Superior temporal gyrus (tissue), 1 donor: ENCODE measurements around the gene ORC5.
A peak's percentile ranks its signal among the peaks of the same experiment; 100 is the strongest.
"Not testable (repeated sequence)": the region's sequence is repeated elsewhere in the genome, so short reads cannot be mapped to it uniquely, and the experiment has no call there.

Experiments used
- DNase-seq: peaks from one replicate; pipeline ENCODE4 v3.0.0-alpha.2; 2016; ENCODE audit errors: extremely low spot score

Gene ORC5

DNA sequence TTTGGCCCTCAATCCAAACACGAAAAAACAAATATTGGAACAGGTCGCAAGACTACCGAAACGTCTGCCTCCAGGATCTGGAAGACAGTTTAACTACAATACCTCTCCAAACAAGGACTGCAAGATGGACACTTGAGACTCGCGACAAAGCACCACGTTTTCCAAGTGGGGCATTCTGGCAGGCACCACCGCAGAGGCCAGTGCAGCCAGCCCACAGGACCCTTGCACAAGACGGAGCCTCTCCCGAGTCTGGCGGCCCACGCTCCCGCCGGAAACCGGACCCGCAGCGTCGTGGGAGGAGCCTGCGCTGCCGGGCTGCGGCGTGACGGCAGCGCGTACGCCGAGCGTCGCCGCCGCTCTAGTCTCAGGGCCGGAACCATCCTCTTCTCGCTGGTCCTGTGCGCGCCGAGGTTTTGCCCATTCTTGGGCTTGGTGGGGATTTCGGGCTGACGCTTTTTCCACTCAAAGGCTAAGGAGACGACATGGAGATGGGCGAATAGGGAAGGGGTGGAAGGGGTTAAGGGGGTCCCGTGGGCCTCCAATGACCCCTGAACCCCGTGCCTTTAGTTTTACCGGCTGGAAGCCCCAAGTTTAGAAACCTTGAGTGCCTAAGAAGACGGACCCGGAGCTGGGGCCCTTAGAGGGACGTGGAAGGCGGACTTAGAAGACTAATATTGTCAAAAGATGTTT lies at the start of gene ORC5:
TSS of gene ORC5 (minus strand) at position 283 of the 690 bp plus-strand sequence. CDS start at position 174, 109 bp downstream.
- DNase-seq = peak; percentile 80

GRCh38 chr7:104255616-104256015 lies 47.8 kb upstream of the ORC5 start:
- no peak for DNase-seq

- no peak for DNase-seq
Measured at GRCh38 chr7:104255194-104255593, 47.4 kb upstream of the ORC5 start.

DNA sequence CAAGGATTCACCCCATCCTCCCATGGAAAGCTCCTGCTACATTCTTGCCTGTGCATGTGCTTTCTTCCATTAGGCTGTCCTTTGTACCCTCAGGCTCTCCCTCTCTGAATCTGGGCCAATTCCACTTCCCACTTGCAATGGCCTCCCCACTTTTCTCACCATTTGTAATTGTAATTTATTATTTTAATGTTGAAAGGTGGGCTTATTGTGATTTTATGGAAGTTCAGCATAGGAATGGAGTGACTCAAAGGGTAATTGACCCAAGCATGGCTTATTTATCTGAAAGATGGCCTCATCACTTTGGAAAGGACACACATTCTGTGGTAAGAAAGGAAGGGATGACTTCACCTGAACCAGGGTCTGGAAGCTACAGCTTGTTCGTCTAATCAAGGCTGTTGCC lies 46.9 kb upstream of the ORC5 start:
- DNase-seq = no peak

DNA sequence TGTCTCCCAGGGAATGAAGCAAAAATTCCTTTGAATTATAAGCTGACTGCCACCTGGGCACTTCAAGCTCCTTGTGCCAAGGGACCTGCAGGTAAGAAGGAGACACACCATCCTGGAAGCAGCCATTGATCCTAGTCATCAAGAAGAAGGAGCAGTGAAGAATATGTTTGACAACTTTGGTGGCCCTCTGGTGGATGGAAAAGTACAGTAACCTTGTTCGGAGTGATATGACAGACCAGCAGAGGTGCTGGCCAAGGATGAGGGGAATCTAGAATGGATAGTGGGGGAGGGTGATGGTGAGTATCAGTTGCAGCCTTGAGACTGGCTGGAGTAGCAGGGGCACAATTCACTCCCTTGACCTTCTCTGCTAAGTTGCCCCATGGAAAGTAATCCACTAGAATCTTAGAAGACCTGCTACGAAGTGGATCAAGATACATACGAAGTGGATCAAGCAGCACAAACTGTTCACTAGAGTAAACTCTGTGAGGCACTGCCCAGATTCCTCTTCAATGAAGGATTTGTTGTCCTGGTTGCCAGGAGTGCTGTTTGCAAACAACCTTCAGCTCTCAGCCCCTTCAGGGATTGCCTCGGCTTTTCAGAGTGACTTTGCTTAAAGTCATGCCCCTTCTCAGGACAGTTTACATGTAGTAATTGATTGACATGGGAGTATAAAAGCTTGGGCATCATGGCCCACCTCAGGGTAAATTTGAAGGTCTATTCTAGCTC lies 44.8 kb upstream of the ORC5 start:
- no peak for DNase-seq

- DNase-seq = no peak
Measured at GRCh38 chr7:104242638-104243037, 34.8 kb upstream of the ORC5 start.

GRCh38 chr7:104241538-104242209 lies 33.9 kb upstream of the ORC5 start:
- peak; percentile 47 for DNase-seq

- DNase-seq = no peak
Measured at GRCh38 chr7:104241135-104241534, 33.3 kb upstream of the ORC5 start.

DNA sequence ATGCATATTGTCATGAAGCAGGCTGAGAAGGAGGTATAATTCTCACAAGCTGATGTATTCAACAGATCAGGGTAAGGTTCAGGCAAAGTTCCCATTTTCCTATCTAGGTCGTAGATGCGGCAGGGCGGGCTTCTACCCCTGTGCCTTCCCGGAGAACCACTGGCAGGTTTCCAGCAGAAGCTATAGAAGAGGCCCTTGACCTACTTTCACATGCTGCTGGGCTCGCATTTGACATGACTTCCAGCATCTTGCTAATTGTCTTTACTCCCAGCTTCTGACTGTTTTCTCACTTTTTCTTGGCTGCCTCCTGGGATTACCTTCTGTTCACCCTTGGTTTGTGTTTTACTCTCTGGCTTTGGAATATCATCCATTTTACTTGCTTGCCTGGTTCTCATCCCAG lies 32.6 kb upstream of the ORC5 start:
- DNase-seq = no peak

DNA sequence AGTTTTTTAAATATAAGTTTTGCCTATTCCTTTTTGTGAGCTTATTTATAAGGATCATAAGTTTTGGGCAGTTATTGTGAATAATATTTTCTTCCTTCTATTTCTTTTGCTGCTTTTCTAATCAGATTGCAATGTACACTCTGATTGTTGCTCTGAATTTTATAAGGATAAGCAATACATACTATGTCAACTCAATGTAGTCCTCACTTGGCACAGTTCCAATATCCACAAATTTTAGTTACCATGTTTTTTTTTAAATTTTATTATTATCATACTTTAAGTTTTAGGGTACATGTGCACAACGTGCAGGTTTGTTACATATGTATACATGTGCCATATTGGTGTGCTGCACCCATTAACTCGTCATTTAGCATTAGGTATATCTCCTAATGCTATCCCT lies 27.2 kb upstream of the ORC5 start:
- DNase-seq = not testable (repeated sequence)

GRCh38 chr7:104231054-104232046 lies 23.5 kb upstream of the ORC5 start:
- peak; percentile 86 for DNase-seq

GRCh38 chr7:104230606-104231005 lies 22.8 kb upstream of the ORC5 start:
- DNase-seq = peak; percentile 8

- DNase-seq = no peak
Measured at GRCh38 chr7:104228442-104228841, 20.6 kb upstream of the ORC5 start.

DNA sequence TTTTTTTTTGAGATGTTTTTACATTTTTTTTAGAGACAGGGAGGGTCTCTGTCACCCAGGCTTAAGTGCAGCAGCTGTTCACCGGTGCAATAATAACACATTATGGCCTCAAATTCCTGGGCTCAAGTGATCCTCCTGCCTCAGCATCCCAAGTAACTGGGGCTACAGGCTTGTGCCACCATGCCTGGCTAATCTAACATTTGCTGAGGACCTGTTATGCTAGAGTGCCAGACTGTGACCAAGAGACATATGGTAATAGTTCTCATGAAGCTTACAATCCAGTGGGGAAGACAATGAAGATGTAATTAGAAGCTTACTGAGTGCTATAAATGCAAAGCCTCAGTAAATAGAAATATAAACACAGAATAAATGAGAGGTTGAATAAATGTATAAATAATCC lies 17.6 kb upstream of the ORC5 start:
- no peak for DNase-seq

- no peak for DNase-seq
Measured at GRCh38 chr7:104217620-104218019, 9.8 kb upstream of the ORC5 start.

- no peak for DNase-seq
Measured at GRCh38 chr7:104209063-104209462, 1.2 kb upstream of the ORC5 start.

- DNase-seq = no peak
Measured at GRCh38 chr7:104208421-104208780, 588 bp upstream of the ORC5 start.

DNA sequence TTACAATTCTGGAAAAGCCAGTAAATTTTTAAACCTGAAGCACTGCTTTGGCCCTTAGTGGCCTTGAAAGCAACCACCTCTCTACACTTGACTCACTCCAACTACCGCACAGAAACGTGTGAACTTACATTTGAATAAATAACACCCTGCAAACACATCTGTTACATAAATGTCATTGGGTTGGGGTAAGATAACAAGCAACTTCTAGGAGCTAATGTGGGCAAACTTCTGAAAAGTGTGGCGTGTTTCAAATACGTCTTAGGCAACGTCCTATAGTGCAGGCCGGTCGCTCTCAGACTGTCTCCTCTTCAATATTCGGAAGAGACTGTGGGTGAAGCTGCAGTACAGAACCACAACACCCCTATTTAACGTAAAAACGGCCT lies 474 bp downstream of the ORC5 start:
- peak; percentile 53 for DNase-seq

- DNase-seq = no peak
Measured at GRCh38 chr7:104206841-104207240, 972 bp downstream of the ORC5 start.

- no peak for DNase-seq
Measured at GRCh38 chr7:104198673-104199278, 9.0 kb downstream of the ORC5 start.

GRCh38 chr7:104196161-104196560 lies 11.7 kb downstream of the ORC5 start:
- no peak for DNase-seq
